GM21786 (cell line): ENCODE data around the gene HIGD2A.

Experiments
- ATAC-seq: cut with Tn5 transposase; IDR thresholded peaks from one replicate; pipeline ENCODE4 v1.9.1; 2021; ENCODE audit not compliant: unreplicated experiment

Gene HIGD2A

DNA sequence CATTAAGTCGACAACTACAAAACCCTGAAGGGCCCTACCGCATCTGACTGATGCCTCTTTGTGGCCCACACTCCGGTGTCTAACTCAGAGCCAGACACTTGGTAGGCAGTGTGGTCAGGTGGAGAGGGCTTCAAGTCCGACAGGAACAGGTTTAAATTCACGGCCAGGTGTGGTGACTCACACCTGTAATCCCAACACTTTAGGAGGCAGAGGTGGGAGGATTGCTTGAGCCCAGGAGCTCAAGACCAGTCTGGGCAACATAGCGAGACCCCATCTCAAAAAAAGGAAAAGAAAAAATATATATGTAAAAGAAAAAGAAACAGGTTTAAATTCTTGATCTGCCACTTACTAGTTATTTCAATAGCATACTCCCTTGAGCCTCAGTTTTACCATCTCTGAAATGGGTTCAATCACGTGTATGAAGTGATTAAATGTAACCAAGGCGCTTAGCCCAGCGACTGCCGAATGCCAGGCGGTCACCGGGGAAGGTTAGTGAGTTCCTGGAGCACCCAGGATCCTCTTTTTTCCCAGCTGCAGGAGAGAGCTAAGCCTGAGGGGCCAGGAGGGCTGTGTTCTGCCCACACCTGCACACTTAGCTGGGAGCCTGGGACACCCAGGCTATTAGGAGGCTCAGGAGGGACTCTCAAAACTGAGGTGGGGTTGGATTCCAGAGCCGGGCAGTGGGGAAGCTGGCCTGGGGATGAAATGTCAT is 26.8 kb downstream of the HIGD2A start:
- ATAC-seq, result no peak

DNA sequence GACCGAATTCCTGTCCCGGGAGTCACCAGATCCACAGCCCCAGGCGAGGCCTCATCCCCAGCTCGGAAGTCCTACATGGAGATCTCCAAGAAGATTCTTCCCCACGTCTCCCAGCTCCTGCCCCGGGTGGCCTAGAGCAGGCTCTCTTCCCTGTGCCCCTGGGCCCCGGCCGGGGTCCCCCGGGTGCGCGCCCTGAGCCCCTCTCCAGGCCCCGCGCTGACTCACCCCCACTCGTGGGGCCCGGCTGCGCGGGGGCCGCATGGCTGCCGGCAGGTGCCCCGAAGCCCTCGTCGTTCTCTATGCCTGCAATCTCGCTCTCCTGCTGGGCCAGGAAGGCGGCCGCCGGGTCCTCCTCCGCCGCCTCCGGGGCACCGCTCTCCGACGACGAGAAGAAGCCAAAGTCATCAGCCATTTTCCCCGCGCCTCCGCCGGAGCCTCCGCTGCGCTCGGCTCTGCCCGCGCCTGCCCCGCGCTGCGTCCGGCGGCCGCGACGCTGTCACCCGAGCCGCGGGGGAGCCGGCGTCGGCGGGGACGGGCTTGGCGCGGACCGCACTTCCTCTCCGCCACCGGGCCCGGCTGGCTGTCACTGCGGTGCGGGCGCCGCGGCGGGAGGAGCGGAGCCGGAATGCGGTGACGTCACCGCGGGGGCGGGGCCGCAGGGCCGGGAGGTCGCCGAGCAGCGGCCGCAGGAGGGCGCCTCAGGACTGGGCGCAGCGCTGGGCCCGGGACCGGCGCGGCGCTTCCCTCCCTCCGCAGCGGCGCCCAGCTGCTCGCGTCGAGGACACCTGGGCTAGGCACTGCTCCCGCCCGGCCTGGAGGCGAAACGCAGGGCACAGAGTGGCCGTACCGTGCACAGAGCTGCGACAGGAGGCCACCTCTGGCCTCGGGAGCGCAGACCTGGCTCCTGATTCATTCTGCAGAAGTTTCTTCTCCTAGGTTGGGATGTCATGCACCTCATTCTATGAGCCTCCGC is 27.7 kb downstream of the HIGD2A start, which contains the start of gene CLTB:
Gene CLTB (minus strand): TSS at position 588 of the 973 bp plus-strand sequence. CDS start 176 bp downstream, at position 412.
- peak; percentile 89 for ATAC-seq

DNA sequence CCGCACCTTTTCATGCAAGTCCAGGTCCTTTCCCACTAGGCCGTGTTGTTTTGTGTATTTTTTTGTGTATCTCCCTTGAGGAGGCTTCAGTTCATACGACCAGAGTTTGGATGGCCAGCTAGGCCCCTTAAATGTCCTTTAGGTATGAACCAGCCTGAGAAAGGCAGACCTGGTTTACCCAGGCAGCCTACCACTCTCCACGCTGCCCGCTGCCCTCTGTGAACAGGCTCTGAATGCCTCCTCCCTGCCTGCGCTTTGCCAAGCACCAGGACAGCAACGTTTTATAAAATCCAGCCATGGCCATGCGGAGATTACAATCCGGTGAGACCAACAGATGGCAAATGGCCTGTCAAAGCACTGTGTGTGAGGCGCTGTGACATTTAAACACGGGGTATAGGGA is 28.4 kb downstream of the HIGD2A start:
- ATAC-seq, result no peak

DNA sequence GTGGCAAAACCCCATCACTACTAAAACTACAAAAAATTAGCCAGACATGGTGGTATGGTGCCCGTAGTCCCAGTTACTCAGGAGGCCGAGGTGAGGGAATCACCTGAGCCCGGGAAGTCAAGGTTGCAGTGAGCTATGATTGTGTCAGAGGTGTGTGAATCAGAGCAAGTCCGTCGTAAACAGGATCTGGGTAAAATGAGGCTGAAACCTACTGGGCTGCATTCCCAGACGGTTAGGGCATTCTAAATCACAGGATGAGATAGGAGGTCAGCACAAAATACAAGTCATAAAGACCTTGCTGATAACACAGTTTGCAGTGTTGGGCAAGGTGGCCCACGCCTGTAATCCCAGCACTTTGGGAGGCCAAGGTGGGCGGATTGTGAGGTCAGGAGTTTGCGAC is 29.7 kb downstream of the HIGD2A start:
- ATAC-seq, result no peak

DNA sequence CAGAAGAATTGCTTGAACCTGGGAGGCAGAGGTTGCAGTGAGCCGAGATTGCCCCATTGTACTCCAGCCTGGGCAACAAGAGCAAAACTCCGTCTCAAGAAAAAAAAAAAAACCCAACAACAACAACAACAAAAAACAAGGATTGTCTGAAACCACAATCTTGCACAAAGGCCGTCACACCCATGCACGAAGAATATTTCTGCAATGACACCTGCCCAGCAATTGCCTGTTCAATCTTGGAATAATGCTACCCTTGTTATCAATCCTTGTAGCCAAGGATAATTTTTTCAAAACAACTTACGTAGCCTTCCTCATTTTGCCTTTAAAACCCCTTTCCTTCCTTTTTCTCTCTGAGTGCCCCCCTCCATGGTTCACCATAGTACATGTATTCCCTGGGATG is 31.5 kb downstream of the HIGD2A start:
- no peak for ATAC-seq

DNA sequence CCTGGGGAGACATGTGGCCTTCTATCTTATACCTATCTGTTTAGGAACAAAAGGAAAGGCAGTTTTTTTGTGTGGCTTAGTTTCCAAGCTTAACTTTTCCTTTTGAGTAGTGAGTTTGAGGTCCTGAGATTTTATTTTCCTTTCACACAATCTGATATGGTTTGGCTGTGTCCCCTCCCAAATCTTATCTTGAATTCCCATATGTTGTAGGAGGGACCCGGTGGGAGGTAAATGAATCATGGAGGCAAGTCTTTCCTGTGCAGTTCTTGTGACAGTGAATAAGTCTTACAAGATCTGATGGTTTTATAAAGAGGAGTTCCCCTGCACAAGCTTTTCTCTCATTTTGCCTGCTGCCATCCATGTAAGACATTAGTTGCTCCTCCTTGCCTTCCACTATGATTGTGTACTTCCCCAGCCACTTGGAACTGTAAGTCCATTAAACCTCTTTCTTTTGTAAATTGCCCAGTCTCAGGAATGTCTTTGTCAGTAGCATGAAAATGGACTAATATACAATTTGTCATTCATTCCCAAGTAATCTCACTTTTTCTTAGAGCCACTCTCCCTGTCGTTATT is 32.5 kb downstream of the HIGD2A start:
- ATAC-seq, result no peak

DNA sequence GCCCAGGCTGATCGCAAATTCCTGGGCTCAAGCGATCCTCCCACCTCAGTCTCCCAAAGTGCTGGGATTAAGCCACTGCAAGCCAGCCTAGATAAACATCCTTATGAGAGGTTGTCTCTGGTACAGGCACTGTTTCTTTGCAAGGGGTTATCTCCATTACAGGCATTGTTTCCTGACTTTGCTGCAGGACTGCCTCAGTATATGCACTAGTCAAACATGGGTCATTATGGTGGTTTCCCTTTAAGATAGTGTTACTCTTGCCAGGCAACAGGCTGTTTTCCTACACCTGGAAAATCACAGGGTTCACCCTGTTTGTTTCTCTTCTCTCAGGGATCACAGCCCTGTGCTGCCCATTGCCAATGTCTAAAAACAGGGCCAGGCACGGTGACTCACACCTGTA is 35.6 kb downstream of the HIGD2A start:
- ATAC-seq, result no peak

DNA sequence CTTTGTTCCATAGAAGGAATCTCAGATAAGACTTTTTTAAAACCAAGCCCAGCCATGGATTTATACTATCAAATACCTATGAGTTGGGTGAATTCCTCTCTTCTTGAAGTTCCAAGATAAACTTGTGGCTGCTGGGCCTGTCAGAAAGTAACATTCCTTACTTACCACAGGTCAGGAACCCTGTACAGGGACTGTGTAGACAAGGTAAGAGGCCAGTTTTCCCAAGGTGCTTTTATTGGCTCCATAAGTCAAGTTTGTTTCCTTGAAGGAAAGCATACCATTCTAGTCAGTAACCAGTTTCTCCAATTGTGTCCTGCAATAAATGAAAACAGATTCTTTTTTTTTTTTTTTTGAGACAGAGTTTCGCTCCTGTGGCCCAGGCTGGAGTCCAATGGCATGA is 36.6 kb downstream of the HIGD2A start:
- ATAC-seq, result no peak

DNA sequence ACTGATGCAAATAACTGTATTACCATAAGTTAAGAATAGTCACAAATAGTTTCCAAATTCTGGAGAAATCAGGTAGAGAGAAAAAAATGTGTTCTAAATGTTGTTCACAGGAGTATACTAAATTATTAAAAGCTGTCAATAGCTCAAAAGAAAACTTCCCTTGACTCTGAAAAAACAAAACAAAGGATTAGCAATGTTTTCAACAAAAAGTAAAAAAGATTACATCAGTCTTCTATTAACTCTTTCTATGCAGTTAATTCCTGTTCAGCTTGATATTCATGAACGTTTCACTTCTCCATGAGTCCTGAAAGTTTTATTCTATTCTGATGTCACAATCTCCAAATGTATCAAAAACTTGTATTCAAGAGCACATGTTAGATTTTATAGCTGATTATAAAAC is 37.2 kb downstream of the HIGD2A start:
- ATAC-seq, result no peak

DNA sequence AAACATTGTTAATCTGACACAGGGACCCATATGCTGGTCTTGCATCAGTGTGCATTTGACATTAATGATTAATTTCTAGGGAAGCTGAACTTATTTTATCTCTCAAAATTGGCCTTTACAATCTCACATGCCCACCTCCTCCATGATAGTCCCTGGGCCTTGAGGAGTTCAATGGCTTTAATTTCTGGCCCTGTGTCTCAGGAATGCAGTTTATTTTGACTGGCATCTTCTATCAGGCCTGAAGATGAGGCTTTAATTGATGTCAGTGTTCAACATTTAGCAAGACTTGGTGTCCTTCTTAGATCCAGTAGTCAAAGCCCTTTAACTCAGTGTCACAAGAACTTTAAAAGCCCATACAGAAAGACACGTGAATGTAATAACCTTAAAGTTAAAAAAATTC is 38.3 kb downstream of the HIGD2A start:
- no peak for ATAC-seq

DNA sequence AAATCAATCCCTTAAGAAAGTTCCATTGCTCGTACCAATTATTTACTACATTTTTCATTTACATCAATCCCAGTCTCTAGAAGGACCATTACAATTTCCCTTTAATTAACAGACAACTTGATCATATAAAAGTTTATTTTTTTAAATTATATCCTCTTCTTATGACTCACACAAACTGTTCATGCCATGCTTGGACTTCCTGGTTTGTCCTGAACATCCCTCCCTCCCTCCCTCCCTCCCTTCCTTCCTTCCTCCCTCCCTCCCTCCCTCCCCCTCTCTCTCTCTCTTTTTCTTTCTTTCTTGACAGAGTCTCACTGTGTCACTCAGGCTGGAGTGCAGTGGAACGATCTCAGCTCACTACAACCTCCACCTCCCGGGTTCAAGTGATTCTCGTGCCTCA is 39.4 kb downstream of the HIGD2A start:
- ATAC-seq, result no peak

DNA sequence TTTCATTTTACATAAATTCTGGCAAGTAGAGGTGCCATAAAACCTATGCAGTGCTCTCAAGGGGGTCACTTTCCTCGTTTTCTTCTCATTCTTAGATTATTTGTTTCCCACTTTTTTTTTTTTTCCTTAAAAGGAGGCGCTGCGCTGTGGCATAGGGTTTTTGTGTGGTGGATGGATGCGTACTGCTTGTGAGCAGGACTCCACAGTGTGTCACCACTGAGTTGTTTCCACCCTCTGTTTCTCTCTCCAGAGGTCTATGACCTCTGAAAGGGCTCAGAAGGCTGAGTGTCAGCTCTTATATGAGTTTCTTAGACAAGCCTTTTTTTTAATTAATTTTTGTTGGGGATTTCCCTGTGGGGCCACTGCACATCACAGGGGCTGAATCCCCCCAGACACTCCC is 41.4 kb downstream of the HIGD2A start:
- no peak for ATAC-seq

DNA sequence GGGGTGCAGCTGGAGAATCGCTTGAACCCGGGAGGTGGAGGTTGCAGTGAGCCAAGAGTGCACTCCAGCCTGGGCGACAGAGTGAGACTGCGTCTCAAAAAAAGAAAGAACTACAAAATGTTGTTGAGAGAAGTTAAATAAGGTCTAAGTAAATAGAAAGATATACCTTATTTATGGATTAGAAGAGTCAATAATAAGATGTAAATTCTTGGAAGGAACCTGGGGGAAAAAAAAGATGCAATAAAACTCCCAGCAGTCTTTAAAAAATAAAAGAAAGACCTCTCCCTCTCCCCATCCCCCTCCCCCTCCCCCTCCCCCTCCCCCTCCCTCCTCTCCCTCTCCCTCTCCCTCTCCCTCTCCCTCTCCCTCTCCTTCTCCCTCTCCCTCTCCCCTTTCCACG is 44.2 kb downstream of the HIGD2A start:
- no peak for ATAC-seq

DNA sequence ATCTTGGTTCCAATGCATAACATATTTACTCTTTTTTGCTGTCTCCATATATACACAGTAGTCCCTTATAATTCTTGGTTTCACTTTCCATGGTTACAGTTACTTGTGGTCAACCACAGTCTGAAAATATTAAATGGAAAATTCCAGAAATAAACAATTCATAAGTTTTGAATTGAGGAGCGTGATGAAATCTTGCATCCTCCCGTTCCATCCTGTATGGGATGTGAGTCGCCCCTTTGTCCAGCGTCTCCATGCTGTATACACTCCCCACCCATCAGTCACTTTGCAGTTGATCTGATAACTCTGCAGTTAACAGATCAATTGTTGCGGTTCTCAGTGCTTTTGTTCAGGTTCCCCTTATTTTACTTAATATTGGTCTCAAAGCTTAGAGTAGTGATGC is 48.1 kb downstream of the HIGD2A start:
- no peak for ATAC-seq

DNA sequence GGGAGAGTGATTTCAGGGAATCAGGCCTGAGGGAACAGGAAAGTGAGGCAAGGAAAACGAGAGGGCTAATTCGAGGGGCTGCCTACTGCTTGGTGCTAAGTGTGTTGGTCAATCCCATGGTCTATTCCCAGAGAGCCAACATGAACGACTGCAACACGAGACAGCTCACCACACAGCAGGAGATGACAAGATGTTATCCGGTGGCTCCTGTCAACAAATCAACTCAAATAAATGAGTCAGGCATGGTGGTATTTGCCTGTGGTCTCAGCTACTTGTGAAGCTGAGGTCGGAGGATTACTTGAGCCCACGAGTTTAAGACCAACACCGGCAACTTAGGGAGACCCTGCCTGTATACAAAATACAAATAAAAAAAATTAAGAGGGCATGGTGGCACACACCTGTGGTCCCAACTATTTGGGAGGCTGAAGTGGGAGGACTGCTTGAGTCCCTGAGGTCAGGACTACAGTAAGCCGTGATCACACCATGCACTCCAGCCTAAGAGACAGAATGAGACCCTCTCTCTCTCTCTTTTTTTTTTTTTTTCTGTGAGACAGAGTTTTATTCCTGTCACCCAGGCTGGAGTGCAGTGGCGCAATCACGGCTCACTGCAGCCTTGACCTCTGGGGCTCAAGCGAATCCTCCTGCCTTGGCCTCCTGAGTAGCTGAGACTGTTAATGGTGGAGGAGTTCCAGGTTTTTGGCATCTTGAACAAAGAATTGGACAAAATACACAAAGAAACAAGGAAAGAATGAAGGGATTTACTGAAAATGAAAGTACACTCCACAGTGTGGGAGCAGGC is 50.6 kb downstream of the HIGD2A start:
- ATAC-seq, result no peak
